ENCODE data around the gene LIM2.

The LIM2 gene

GRCh38 chr19:51365965-51366388 is 21.8 kb downstream of the LIM2 start, which contains the start of gene ETFB:
Gene ETFB, minus strand, starts transcription at chr19:51366388. Its CDS starts 62 bp downstream, at chr19:51366326.
- DNase-seq (ENCODE audit: low read depth), result no peak

- DNase-seq (ENCODE audit: low read depth), result peak; percentile 58
These were observed 22.4 kb downstream of the LIM2 start for GRCh38 chr19:51365211-51365964.

GRCh38 chr19:51364200-51365106 is 23.3 kb downstream of the LIM2 start:
- no peak for DNase-seq (ENCODE audit: low read depth)

- DNase-seq (ENCODE audit: low read depth), result no peak
These were observed 26.5 kb downstream of the LIM2 start for GRCh38 chr19:51361239-51361638.

GRCh38 chr19:51359294-51359693 is 28.5 kb downstream of the LIM2 start:
- DNase-seq (ENCODE audit: low read depth), result peak; percentile 83

GRCh38 chr19:51357952-51358351 is 29.8 kb downstream of the LIM2 start:
- peak; percentile 12 for DNase-seq (ENCODE audit: low read depth)

GRCh38 chr19:51356159-51356801 is 31.5 kb downstream of the LIM2 start:
- no peak for DNase-seq (ENCODE audit: low read depth)

GRCh38 chr19:51354742-51355148 is 33.0 kb downstream of the LIM2 start:
- DNase-seq (ENCODE audit: low read depth), result no peak

- DNase-seq (ENCODE audit: low read depth), result no peak
These were observed 33.6 kb downstream of the LIM2 start for GRCh38 chr19:51354103-51354741.

- DNase-seq (ENCODE audit: low read depth), result no peak
These were observed 34.9 kb downstream of the LIM2 start for GRCh38 chr19:51352783-51353360.

- DNase-seq (ENCODE audit: low read depth), result no peak
These were observed 36.3 kb downstream of the LIM2 start for GRCh38 chr19:51351266-51351990.

GRCh38 chr19:51347209-51347928 is 40.4 kb downstream of the LIM2 start:
- DNase-seq (ENCODE audit: low read depth), result no peak

GRCh38 chr19:51346742-51347141 is 41.0 kb downstream of the LIM2 start:
- DNase-seq (ENCODE audit: low read depth), result no peak

GRCh38 chr19:51345076-51345620 is 42.6 kb downstream of the LIM2 start:
- DNase-seq (ENCODE audit: low read depth), result no peak

GRCh38 chr19:51342631-51343569 is 44.9 kb downstream of the LIM2 start:
- no peak for DNase-seq (ENCODE audit: low read depth)

GRCh38 chr19:51341976-51342580 is 45.7 kb downstream of the LIM2 start, which contains the start of gene VSIG10L:
Gene VSIG10L, minus strand, starts transcription at chr19:51342139. Its CDS starts 15 bp downstream, at chr19:51342124.
- no peak for DNase-seq (ENCODE audit: low read depth)

- DNase-seq (ENCODE audit: low read depth), result no peak
These were observed 46.7 kb downstream of the LIM2 start for GRCh38 chr19:51341066-51341465.

Measured in fibroblast of gingiva (primary cell).